ENCODE data around the gene FCN3.
A peak's percentile ranks its signal among the peaks of the same experiment; 100 is the strongest.
"Not testable (repeated sequence)": the region's sequence is repeated elsewhere in the genome, so short reads cannot be mapped to it uniquely, and the experiment has no call there.

Gene FCN3

GRCh38 chr1:27374362-27375086, at the start of gene FCN3:
FCN3 (minus strand) TSS chr1:27374824; CDS start chr1:27374818, 6 bp downstream.
- DNase-seq (ENCODE audit: low read depth): no peak

GRCh38 chr1:27423709-27424108, 49.1 kb upstream of the FCN3 start:
- DNase-seq (ENCODE audit: low read depth): no peak

- peak; percentile 50 for DNase-seq (ENCODE audit: low read depth)
These were observed 43.9 kb upstream of the FCN3 start for GRCh38 chr1:27418326-27419185.

GRCh38 chr1:27417713-27418112, 43.1 kb upstream of the FCN3 start:
- no peak for DNase-seq (ENCODE audit: low read depth)

- DNase-seq (ENCODE audit: low read depth): peak; percentile 18
These were observed 41.9 kb upstream of the FCN3 start for GRCh38 chr1:27416387-27417111.

- no peak for DNase-seq (ENCODE audit: low read depth)
These were observed 39.5 kb upstream of the FCN3 start for GRCh38 chr1:27414091-27414490.

GRCh38 chr1:27413004-27413403, 38.4 kb upstream of the FCN3 start:
- no peak for DNase-seq (ENCODE audit: low read depth)

GRCh38 chr1:27412502-27412901, 37.9 kb upstream of the FCN3 start:
- DNase-seq (ENCODE audit: low read depth): no peak

GRCh38 chr1:27410709-27411108, 36.1 kb upstream of the FCN3 start:
- DNase-seq (ENCODE audit: low read depth): no peak

GRCh38 chr1:27409669-27410068, 35.0 kb upstream of the FCN3 start:
- DNase-seq (ENCODE audit: low read depth): no peak

GRCh38 chr1:27408151-27408550, 33.5 kb upstream of the FCN3 start:
- no peak for DNase-seq (ENCODE audit: low read depth)

- DNase-seq (ENCODE audit: low read depth): not testable (repeated sequence)
These were observed 32.2 kb upstream of the FCN3 start for GRCh38 chr1:27406791-27407190.

- DNase-seq (ENCODE audit: low read depth): no peak
These were observed 31.7 kb upstream of the FCN3 start for GRCh38 chr1:27406362-27406680.

GRCh38 chr1:27405598-27406361, 31.2 kb upstream of the FCN3 start:
- not testable (repeated sequence) for DNase-seq (ENCODE audit: low read depth)

- DNase-seq (ENCODE audit: low read depth): no peak
These were observed 30.4 kb upstream of the FCN3 start for GRCh38 chr1:27405074-27405473.

GRCh38 chr1:27403931-27404330, 29.3 kb upstream of the FCN3 start:
- DNase-seq (ENCODE audit: low read depth): no peak

GRCh38 chr1:27403065-27403726, 28.6 kb upstream of the FCN3 start:
- DNase-seq (ENCODE audit: low read depth): no peak

- DNase-seq (ENCODE audit: low read depth): no peak
These were observed 27.7 kb upstream of the FCN3 start for GRCh38 chr1:27402349-27402754.

GRCh38 chr1:27400963-27401341, 26.3 kb upstream of the FCN3 start:
- no peak for DNase-seq (ENCODE audit: low read depth)

GRCh38 chr1:27400082-27400962, 25.7 kb upstream of the FCN3 start:
- no peak for DNase-seq (ENCODE audit: low read depth)
